GM19452 (cell line): ENCODE results near the gene WFDC10A.
"Not testable (repeated sequence)": the region's sequence is repeated elsewhere in the genome, so short reads cannot be mapped to it uniquely, and the experiment has no call there.

ENCODE experiments used
- ATAC-seq: cut with Tn5 transposase; IDR thresholded peaks from one replicate; pipeline ENCODE4 v1.9.1; 2021; ENCODE audit not compliant: unreplicated experiment

The WFDC10A gene

DNA sequence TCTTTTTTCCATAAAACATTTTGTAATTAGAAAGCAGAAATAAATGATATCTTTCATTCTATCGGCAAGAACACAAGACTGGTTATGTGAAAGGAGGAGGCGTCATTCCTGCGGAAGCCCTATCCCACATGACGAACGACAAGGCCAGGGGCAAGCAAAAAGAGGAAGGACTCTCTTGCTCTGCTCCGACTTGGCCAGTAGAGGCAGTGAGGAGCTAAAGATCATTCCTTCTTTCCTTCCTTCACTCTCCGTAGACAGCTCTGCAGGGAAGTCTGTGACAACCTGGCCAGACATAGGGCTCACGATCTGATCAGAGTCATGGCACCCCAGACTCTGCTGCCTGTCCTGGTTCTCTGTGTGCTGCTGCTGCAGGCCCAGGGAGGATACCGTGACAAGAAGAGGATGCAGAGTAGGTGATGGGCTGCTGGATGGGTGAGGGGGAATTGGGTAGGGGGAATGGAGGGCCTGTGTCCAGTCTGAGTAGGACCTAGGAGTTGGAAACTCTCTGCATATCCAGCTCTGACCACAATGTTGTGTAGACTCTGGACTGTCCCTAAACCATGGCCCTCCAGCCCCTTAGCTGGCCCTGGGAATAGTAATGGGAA lies at the start of gene WFDC10A:
Gene WFDC10A (plus strand): TSS at position 244 of the 605 bp plus-strand sequence. CDS start 75 bp downstream, at position 319.
- ATAC-seq: no peak

DNA sequence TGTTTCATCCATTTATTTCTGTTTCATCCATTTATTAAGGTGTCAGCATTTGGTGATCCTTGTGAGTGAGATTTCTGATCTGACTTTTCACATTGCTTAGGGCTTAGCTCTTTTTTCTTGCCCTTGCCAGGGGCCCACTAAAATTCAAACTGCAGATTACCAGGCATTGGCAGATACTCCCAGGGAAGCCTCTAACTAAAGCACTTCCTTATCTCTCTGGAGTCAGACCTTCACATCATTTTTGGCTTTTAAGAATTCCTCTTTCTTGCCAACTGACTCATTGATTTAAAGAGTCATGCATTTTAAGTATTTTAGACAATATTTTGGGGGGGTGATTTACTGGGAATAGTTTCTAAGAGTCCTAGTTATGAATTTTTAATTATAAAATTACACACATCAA lies 47.8 kb upstream of the WFDC10A start:
- ATAC-seq: no peak

DNA sequence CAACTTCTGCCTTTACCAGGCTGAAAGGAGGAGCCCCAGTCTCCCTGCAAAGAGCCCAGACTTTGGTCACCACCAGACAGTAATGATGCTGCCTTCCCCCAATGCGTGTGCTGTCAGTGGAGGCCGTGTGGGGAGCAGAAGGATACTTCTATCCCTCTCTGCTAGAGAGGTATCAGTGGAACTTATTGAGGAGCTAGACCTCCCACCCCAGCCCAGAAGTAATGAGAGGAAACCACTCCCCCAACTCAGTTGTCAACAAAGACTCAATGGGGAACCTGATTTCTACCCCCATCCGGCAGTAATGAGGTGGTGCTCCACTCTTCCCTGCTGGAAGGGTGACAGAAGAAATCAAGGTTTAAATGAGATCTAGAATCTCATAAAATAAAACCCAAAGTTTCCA lies 46.0 kb upstream of the WFDC10A start:
- no peak for ATAC-seq

DNA sequence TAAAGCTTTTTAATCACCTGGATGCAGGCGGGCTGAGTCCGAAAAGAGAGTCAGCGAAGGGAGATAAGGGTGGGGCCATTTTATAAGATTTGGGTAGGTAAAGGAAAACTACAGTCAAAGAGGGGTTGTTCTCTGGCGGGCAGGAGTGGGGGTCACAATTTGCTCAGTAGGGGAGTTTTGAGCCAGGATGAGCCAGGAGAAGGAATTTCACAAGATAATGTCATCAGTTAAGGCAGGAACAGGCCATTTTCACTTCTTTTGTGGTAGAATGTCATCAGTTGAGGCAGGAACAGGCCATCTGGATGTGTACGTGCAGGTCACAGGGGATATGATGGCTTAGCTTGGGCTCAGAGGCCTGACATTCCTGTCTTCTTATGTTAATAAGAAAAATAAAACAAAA lies 45.2 kb upstream of the WFDC10A start:
- ATAC-seq: not testable (repeated sequence)

DNA sequence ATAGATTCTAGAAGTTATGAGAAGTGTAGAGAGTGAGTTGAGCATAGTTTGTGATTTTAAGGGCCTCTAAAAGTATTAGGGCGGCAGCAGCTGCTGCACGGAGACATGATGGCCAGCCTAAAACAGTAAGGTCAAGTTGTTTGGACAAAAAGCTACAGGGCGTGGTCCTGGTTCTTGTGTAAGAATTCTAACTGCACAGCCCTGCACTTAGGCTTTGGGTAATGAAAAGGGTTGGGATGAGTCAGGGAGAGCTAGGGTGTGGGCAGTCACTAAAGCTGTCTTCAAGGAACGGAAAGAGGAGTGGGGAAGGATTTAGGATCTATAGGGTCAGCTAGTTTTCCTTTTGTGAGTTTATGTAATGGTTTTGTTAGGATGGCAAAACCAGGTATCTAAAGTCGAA lies 43.6 kb upstream of the WFDC10A start:
- not testable (repeated sequence) for ATAC-seq

DNA sequence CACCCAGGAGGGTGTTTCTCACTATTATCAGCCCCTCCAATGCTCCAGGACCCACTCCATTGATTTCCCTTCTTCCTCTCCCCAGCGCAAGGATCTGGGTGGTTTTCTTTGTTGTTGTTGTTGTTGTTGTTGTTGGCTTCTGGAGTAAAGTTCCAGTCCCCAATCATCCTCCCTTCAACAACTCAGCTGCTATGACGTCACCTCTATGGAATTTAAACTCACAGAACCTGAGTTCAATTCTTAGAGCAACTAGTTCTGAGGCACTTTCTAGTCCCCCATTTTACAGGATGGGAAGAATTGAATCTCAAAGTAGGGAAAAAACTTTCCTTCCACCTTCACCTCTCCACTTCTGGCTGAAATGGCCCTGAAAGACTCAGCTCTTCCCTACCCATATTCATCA lies 40.7 kb upstream of the WFDC10A start:
- ATAC-seq: no peak

DNA sequence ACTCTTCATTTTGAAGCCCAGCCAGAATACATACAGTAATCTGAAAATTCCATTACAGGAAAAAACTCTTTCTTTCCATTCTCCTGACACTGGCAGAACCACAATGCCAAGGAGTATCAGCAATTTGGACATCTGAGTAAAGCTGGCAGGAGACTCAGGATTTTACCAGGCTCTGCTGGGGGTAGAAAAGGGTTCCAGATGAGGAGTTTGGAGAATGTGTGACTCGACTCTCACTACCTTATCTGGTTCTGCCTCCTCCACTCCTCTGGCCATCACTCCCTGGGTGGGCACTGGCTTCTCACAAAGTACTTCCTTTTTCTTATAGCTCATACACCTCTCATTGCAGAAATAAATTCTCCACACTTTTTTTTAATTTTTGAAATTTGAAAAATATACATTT lies 39.8 kb upstream of the WFDC10A start:
- ATAC-seq: no peak

DNA sequence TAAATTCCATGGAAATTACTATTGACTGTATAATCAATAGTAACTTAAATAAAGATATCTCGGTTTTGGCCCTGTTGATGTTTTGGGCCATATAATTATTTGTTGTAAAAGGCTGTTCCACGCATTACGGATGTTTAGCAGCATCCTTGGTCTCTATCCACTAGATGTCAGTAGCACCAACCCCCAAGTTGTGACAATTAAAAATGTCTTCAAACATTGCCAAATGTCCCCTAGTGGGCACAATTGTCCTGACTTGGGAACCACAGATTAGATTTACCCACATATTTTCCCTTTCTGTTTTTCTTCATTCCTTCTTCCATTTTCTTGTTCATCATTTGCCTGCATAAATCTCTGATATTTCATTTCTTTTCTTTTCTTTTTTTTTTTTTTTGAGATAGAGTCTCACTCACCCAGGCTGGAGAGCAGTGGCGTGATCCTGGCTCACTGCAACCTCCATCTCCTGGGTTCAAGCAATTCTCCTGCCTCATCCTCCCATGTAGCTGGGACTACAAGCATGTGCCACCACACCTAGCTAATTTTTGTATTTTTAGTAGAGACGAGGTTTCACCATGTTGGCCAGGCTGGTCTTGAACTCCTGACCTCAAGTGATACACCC lies 36.9 kb upstream of the WFDC10A start:
- ATAC-seq: no peak

DNA sequence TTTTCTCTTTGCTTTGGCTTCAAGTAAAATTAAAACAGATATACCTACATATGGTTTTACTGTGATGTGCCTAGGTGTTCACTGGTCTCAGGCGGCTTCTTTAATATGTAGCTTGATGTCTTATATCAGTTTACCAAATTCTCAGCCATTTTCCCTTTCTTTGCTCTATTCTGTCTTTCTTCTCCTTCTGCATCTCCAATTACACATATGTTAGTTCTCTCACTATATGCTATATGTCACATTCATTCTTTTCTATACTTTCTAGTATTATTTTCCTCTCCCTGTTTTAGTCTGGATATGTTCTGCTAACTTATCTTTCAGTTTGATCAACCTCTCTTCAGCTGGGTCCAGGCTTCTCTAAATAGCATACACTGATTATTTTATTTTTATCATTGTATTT lies 36.0 kb upstream of the WFDC10A start:
- no peak for ATAC-seq

DNA sequence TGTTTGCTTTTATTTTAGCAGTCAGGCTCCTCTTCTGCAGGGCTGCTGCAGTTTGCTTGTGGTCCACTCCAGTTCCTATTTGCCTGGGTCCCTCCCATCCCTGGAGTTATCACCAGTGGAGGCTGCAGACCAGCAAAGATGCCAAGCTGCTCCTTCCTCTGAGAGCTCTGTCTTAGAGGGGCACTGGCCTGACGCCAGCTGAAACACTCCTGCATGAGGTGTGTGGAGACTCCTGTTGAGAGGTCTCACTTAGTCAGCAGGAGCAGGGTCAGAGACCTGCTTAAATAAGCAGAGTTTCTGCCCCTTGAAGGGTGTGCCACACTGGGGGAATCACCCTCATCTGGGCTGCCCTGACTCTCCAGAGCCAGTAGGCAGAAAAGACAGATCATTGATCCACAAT lies 34.3 kb upstream of the WFDC10A start:
- no peak for ATAC-seq

DNA sequence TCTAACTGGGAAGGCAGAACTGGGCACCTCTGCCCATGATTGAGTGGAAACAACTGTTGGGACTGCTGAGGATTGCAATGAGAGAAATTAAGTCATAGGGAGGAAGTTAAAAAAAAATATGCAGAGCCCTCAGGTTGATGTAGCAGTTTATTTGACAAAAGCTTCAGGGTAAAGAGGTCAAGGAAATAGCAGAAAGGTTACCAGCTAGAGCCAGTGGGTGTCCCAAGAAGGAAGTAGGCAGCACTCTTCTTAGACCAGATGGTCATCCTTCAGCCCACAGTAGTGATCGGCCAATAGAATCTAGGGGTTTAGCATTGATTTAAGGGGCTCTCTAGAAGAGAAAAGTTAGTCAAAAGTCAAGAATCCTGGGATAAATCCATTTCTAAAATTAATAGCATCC lies 21.7 kb upstream of the WFDC10A start:
- no peak for ATAC-seq

DNA sequence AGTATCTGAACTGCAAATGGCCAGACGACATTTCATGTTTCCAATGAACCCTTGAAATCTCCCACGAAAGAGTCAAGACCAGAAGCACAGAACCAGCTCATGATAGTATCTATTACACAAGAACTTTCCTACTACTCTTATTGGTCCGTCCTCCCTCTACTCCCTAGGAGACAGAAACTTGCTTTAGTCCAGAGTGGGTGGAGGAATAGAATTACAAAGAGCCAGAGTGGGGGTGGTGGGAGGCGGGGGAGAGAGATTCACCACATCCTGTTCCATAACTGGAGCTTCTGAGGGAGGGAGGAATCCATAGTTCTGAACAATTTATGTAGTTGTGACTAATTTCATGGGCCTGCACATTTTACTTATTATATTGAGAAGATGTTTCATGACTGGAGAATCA lies 18.5 kb upstream of the WFDC10A start:
- no peak for ATAC-seq

DNA sequence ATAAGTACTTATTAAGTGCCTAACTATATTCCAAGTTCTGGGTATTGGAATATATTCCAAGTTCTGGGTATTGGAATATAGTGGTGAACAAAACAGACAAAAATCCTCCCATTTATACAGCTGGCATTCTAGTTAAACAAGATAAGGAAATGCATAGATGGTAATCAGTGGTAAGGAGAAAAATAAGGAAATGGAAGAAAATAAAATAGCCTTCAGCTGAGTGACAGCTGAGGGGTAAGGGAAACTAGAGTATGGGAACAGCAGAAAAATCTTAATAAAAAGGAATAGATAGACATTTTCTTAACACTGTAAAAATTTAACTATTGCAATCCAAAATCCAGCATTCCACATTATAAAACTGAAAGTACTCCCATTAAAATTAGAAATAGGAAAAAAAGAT lies 17.2 kb upstream of the WFDC10A start:
- ATAC-seq: no peak

DNA sequence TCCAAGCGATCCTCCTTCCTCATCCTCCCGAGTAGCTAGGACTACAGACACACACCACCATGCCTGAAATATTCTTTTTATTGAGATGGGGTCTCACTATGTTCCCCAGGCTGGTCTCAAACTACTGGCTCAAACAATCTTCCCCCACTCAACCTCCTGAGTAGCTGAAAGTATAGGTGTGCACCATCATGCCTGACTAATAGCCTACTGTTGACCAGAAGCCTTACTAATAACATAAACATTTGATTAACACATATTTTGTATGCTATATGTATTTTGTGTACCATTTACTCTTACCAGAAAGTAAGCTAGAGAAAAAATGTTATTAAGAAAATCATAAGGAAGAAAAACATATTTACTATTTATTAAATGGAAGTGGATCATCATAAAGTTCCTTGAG lies 11.9 kb upstream of the WFDC10A start:
- ATAC-seq: no peak

DNA sequence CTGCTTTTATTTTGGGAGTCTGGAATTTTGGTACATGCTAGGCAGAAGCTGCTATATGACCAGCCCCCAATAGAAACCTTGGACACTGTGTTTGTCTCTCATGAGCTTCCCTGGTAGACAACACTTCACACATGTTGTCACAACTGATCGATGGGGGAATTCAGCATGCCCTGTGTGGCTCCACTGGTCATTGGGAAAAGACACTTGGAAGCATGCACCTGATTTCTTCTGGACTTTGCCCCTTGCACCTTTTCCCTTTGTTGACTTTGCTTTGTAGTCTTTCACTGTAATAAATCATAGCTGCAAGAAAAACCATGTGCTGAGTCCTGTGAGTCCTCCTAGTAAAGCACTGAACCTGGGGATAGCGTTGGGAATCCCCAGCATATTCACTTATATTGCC lies 7.9 kb upstream of the WFDC10A start:
- no peak for ATAC-seq

DNA sequence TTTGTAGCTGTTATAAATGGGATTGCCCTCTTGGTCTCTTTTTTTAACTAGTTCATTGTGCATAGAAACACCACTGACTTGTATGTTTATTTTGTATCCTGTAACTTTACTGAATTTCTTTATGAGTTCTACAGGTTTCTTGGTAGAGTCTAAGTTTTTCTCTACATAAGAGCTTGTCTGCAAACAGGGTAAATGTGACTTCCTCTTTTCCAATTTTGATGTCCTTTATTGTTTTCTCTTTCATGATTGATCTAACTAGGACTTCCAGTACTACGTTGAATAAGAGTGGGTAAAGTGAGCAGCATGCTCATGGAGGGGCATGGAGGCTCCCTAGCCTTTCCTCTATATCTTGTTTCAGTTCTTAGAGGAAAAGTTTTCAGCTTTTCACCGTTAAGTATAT lies 3.0 kb upstream of the WFDC10A start:
- ATAC-seq: no peak

DNA sequence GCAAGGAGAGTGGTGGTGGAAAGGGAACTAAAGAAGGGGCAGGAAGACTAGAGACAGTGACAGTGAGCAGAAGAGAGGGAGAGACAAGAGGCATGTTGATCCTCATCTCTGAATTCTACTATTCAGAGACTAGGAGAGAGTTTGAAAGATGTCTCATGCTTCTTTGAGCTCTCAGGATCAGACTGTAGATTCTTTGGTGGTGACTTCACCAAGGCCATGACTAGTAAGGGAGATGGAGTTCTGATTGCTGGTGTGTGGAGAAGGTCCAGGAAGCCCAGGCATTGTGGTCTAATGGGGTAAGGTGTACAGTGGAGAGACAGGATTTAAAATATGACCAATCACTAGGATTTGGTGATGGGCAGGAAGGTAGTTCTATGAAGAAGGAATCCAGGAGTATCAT lies 832 bp downstream of the WFDC10A start:
- no peak for ATAC-seq

DNA sequence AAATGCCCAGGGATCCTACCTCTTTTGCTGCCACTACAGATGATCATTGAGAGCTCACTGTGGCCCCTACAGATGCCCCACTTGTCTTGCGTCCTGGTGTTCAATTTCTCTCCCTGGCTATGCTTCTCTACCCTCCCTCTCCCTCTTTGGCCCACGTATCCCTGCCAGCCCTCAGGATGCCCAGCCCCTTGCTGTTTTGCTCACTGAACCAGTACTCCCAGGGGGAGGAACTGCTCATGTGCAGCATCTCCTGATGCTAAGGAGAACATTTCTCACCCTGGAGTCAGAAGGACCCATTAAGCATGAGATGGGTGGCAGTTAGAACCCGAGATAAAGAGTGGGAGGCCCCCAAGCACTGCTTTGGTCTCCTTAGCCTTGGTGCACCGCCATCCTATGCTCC lies 1.6 kb downstream of the WFDC10A start, which contains the start of gene WFDC9:
Gene WFDC9 (minus strand): TSS at position 101 of the 400 bp plus-strand sequence. CDS start 21,103 bp downstream, outside the sequence.
- ATAC-seq: no peak

DNA sequence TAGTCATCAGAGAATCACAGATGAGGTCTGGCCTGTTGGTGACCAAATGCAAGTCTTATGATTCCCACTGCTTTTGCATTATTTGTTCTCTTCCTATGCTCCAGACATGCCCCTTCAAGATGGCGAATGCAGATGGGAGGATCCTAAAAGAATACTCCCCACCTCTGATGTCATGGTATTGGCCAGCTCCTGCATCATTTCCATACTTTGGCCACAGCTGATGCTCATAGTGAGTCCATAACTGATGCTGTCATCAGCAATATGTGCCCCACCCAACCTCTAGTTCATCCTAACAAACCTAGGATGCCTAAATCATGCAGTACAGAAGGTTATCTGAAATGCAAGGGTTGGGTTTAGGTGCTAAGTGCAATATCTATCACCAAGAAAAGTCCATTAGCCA lies 7.0 kb downstream of the WFDC10A start:
- no peak for ATAC-seq

DNA sequence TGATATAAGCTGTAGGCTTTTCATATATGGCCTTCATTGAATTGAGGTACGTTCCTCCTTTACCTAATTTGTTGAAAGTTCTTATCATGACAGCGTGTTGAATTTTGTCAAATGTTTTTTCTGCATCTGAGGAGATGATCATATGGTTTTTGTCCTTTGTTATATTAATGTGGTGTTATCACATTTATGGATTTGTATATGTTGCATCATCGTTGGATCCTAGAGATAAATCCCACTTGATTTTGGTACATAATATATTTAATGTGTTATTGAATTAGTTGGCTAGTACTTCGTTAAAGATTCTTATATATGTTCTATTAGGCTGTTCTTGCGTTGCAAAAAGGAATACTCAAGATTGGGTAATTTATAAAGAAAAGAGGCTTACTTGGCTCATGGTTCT lies 10.1 kb downstream of the WFDC10A start:
- no peak for ATAC-seq

DNA sequence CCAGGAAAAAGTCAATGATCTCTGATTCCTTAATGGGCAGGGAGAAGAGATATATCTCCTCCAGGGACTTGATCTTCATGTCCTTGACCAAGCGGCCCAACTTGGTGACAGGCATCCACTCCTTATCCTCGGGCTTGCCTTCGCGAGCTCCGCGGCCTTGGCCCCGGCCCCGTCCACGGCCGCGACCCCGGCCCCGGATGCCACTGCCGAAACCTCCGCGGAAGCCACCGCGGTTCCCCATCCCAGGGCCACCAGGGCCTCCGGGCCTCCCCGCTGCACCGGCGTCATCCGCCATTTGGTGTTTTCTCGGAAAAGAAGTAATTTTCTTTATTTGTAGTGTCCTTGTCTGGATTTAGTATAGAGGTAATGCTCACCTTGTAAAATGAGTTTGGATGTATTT lies 11.5 kb downstream of the WFDC10A start:
- ATAC-seq: not testable (repeated sequence)

DNA sequence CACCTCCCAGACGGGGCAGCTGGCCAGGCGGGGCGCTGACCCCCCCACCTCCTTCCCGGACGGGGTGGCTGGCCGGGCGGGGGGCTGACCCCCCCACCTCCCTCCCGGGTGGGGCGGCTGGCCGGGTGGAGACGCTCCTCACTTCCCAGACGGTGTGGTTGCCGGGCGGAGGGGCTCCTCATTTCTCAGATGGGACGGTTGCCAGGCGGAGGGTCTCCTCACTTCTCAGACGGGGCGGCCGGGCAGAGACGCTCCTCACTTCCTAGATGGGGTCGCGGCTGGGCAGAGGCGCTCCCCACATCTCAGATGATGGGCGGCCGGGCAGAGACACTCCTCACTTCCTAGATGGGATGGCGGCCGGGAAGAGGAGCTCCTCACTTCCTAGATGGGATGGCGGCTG lies 16.3 kb downstream of the WFDC10A start:
- ATAC-seq: not testable (repeated sequence)

DNA sequence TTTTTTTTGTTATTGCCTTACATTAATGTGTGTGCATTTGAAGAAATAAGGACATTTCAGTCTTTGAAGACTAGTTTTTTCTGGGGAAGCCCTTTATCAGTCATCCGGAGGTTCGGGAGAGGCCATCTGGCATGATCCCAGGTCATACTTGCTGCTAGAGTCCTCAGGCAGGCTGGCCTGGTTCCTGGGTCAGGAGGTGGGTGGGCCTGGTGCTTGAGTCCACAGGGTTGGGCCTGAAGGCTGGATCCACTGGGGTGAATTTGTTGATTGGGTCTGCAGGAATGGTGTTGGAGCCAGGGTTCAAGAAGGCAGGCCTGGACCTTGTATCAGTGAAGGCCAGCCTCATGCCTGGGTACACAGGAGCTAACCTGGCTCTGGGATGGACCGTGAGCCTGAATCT lies 17.3 kb downstream of the WFDC10A start:
- ATAC-seq: no peak
